Measurements from ENCODE around the gene MNT.

The MNT gene

DNA sequence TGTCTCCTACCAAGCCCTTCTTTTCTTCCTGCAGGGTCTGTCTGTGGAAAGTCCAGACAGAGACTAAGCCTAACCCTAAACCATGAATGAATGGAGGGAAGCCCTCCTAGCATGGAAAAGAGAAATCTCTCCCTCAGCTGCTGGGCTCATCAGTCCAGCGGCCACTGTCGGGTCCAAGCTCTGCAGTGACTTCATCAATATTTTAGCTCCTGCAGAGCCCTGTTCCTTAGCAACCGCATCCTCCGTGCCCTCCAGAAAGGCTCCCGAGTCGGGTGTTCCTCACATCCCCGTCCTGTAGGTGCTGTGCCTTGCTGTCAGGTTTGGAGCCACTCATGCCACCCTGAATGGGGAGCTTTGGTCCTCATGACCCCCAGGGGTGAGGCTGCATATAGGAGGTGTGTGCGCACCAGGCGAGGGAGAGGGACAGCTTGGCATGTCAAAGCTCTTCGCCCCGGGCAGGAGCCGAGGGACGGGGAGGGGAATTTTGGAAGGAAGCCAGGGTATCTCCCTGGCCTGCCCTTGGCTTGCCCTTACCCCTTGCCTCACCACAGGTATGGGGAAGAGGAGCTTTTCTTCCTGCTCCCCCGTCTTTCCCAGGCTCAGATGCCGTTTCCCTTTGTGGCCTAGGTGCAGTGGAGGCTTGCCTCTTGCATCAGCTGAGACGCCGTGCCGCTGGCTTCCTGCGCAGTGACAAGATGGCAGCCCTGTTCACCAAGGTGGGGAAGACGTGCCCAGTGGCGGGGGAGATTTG, 39.7 kb downstream of the MNT start:
- DNase-seq, result no peak

DNA sequence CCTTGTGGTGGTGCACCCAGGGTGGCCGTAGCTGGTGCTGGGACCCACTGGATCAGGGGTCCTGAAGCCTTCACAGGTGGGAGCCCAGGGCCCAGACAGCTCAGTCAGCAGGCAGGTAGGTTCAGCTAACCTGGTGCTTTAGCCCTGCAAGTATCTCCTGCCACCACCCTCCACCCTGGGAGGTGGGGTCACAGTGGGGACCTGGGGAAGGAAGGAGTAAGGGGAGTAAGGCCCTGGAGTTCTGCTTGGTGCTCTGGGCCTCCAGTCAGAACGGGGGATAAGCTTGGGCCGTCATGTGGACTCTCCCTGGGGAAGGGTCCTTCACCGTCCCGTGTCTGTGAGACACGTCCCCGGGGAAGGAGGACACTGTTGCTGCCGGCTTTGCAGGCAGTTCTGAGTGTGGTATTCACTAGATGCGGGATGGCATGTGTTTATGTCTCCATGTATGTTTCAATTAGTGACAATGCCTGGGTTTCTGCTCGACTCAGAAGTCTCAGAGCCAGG, 42.9 kb downstream of the MNT start:
- no peak for DNase-seq

DNA sequence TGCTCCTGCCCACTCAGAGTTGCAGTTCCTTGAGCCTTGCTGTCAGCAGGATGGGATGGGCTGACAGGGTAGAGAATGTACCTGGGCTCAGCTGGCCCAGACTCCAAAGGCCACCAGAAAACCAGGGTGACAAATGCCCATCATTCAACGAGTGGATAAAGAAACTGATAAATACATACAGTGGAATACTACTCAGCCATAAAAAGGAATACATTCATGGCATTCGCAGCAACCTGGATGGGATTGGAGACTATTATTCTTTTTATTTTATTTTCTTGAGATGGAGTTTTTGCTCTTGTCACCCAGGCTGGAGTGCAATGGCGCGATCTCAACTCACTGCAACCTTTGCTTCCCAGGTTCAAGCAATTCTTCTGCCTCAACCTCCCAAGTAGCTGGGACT, 43.6 kb downstream of the MNT start:
- no peak for DNase-seq

DNA sequence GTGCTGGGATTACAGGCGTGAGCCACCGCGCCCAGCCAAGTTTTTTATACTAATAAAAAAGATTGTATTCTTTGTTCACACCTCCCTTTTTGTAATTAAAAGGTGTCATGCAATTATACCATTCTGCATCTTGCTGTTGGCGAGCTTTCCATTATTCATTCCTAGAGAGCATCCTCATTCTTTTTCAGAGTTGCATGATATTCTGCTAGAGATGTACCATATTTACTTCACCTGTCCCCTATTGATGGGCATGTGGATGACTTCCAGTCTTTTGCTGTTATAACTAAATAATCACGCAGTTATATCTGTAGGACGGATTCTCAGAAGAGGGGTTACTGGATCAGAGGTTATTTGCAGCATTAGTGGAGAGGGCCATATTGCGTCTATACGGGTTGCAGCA, 46.5 kb downstream of the MNT start:
- no peak for DNase-seq

DNA sequence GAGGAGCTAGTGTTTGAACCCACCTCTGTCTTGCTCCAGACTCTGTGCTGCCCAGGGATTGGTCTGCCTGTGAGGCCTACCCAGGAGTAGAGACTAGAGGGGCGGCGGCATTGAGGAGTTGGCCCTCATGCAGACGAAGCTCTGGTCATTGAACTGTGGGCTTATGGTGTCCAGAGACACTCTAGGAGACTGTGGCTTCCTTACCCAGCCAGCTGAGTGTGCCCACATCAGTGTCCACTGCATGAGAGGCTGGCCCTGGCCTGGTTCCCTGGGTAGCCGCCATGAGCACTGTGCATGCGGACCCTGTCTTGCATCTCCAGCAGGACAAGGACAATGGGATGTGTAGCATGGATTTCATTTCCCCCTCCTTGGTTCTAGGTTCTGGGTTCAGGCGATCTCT, 49.6 kb downstream of the MNT start:
- DNase-seq, result no peak

DNA sequence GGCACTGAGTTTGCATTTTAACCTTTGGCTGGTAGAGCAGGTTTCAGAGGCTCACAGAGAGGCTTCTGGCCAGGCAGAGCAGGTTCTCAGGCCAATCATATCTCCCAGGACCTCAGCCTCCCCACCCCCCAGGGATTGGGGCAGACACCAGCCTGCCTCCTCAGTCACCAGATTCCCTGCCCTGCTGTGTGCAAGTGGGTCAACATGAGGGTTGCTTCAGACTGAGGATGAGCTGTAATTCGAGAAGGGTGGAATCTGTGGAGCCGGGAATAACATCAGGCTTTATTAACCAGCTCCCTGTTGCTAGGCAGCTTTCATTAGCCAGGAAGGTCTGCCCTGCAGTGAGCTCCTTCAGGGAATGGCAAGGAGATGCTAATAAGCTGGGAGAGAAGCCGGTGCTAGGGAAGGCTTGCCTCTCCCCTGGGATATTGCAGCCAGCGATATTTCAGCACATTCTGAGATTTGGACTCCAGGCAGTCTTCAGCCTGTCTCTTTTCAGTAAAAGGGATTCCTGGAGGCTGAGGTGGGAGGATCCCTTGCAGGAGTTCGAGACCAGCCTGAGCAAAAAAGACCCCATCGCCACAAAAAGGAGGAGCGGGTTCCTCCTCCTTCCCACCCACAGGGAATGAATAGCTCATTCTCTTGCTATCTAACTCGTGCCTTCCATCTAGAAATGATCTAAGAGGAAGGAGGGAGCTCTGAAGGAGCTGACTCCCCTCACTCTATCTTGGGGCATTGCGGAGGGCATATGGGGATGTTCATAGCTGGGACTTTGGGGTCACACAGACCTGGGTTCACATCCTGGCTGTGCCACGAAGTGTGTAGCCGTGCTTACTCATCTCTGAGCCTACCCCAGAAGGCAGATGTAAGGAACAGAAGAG, 52.8 kb downstream of the MNT start:
- no peak for DNase-seq

DNA sequence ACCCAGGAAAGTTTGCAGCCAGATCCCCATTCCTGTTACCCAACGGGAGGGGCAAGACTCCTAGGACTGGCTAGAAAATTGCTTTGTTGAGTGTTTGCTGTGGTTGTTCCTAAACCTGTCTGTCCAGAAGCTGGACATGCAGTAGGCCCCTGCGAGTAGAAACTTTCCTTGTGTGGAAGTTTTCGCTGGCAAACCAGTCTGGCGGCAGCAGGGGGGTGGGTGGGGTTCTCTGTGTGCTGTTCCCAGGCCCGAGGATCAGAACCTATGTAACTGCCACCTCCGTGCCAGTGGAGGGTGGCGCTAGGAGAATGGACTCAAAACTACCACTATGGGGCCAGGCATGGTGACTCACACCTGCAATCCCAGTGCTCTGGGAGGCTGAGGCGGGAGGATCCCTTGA, 54.4 kb downstream of the MNT start:
- DNase-seq, result no peak

DNA sequence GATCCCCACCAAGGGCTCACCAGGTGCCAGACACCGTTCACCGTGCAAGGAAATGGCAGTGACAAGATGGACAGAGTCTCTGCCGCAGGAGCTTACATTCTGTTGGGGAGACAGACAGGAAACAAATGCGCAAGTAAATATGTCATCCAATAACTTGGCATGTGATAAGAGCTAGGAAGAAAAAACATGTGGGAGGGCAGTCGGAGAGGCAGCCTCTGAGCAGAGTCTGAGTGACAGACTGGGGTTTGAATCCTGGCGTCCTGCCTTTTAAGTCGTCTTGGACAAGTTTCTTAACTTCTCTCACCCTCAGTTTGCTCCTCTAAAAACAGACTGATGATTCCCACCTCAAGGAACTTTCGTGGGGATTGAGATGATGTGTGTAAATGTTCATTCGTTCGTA, 56.3 kb downstream of the MNT start:
- no peak for DNase-seq

DNA sequence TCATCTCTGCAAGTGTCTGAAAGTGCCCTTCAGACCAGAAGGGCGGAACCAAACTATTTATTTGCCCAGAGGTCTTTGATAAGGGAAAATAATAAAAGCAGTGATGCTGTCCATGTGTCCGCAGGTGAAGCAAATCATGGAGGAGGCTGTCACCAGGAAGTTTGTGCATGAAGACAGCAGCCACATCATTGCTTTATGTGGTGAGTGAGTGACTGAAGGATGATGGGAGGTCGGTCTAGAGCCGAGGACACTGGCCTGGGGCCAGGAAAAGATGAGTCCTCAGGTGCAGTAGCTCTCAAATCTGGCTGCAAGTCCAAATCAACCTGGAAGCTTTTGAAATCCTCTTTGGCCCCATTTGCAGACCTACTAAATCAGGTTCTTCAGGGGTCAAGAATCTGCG, 57.4 kb downstream of the MNT start:
- no peak for DNase-seq

DNA sequence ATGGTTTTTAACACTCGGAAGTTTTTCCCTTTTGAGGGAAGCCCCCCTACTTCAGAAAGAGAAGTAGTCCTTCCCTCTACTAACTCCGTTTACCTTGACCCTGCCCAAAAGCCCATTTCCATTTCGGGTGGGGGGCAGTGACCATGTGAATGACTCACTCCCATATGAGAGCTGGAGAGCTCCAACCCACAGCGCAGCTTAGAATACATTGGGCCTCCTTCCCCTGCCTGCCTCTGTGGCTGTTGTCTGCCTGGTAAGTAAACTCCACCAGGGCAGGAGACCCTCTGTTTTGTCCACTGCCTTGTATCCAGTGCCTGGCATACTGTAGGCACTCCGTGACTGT, 62.6 kb downstream of the MNT start:
- DNase-seq, result no peak

DNA sequence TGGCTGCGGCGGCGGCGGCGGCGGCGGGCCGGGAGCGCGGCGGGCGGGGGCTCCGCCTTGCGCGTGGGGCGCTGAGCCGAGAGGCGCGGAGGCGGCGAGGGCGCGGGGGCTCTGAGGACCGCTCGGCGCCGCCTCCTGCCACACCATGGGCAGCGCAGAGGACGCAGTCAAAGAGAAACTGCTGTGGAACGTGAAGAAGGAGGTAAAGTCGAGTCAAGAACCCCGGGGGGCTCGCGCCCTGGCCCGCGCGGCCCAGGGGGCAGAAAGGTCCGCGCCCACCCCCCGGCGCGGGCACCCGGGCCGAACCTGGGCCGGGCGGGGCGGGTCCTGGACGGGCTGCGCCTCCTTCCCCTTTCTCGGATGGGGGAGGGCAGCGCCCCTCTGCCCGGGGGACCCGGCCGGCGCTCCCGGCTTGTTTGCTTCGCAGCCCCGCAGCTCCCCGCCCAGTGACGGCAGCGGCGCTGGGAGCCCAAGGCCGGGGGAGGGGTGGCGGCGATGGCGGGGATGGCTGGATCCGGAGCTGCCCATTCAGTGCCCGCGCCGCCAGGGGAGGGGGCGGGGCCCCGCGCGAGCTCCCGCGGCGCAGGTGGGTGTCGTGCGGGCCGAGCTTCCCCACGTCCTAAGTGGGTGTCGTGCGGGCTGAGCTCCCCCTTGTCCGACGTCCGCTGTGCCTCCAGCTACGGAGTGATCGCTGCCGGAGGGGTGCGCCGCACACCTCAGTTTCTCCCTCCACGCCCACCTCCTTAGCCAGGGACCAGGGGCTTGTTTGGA, 63.1 kb downstream of the MNT start:
- DNase-seq, result no peak

DNA sequence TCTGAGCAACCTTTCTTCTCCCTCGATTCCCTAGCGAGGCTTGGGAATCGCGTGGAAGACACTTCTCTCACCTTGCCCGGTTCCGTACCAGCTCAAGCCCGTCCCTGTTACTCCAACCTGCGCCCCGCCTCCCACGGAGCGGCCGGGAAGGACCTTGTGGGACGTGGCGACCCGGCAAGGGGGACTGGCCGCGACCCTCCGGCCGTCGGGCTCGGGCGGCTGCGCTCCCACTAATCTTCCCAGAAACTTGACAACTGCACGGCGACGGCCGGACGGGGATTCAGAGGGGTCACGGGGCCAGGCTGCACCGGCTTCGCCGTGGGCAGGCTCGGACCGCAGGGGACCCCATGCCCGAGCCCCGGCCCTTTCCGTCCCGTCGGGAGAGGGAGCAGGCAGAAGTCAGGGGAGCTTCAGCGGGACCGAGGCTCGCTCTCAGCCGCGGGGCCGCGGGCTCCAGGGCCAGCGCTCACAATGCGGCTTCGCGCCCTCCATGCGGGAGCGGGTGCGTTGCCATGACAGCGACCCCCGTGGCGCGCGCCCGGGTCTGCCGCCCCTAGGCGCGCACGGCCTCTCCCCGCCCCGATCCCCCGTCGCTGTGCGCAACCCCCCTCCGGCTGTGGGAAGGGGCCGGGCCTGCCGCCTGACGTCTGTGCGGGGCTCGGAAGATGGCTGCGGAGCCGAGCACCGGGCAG, 63.9 kb downstream of the MNT start, which contains the start of gene SGSM2:
TSS of gene SGSM2 (plus strand) at position 650 of the 692 bp plus-strand sequence. CDS start 188 bp downstream, outside the sequence.
- DNase-seq, result no peak

DNA sequence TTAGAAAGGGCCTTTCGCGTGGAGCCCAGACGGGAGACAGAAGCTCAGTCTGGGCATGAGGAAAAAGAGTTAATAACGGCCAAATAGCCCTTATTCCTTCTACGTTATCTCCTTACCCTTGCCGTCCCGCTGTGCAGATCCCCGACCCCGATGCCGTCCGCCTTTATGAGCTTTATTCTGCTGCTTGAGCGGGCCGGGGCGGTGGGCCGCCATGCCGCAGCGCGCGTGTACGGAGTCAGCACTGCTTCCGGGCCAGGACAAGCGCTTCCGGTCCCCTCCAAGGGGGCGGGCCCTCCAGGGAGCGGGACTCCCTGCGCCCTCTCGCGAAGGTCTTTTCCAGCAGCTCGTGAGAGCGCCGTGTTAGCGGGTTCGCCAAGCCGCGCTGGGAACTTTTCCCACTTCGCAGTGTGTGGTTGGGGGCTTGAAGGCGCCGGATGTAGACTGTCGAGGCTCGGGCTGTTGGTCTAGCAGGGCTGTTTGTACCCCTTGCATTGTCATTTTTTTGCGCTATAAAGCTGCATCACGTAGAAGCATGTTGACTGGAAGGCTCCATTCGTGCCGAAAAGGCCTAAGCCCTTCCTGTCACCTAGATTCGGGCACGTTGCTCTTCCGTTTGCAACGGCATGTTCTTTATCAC, 64.5 kb downstream of the MNT start, which contains the start of gene TSR1:
TSS of gene TSR1 (minus strand) at position 243 of the 637 bp plus-strand sequence. CDS start at position 213, 30 bp downstream.
- DNase-seq, result no peak

DNA sequence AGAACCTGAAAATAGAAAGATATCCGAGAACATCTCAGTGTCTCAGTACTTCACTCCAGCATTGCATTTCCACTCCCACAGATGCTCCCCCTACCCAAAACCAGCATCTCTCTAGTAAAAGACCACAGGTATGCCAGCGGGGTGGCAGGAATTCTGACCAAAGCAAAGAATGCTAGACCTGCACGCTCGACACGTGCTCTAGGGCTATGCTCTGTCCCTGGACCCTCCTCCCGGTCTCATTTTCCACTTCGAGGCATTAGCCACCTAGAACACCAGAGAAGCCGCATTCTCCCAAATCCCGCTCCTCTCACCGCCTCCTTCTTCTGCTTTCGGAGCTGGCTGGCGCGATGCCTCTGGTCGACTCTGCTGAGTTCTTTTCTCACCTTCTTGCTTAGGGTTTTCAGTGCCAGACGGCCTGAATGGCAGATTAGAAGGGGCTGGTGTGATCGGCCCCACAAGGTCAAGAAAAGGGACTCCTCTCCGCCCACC, 65.1 kb downstream of the MNT start:
- no peak for DNase-seq

All from SIG-M5 (cell line).